K562 (cell line): Measurements from ENCODE around the gene ADSS1. TPM values are rescaled to one million over a fixed set of nuclear protein-coding genes. Genes with fewer than 3 reads are reported as not detected.

Experiments used
- ATAC-seq: fragments of 200-7000 bp; cut with Tn5 transposase; 3 replicates; pipeline ENCODE4 v1.9.1; 2020; ENCODE audit warnings: moderate library complexity
- BruUV-seq: library from RNA; stranded (reverse); fragments of 400-500 nt; replicated peaks from 2 replicates; lab custom pipeline; 2021; lab: Mats Ljungman, UMichigan
- CTCF ChIA-PET: fragments of 300-600 bp; formaldehyde crosslinking; extraction: SDS; loops from one replicate; lab custom pipeline; 2021; ENCODE audit warnings: low intra/inter-chr PET ratio; lab: Yijun Ruan, JAX
- POLR2A ChIA-PET: fragments of 300-600, 350-650 bp; sonication (Branson Sonifier 250); formaldehyde crosslinking; extraction: SDS; loops from one replicate; lab custom pipeline; 2021; ENCODE audit warnings: antibody characterized with exemption, inconsistent platforms; lab: Yijun Ruan, JAX
- DNase-seq, 4 experiments: peaks; one replicate each; pipeline versions ENCODE4 v3.0.0 to v3.0.0-alpha.2; 2011 to 2018; ENCODE audit warnings: low spot score in 3 of 4, mixed read lengths in 3 of 4; ENCODE audit errors: extremely low read depth in 1 of 4
- FAIRE-seq: peaks from 2 replicates; lab custom pipeline; 2011; peaks lifted over from hg19 to GRCh38; lab: Jason Lieb, UNC
- H2AFZ ChIP-seq: 2 replicates; pipeline ENCODE4 v1.6.0; 2011; ENCODE audit warnings: low read depth, low read length, control low read depth, inconsistent platforms
- H3K27ac ChIP-seq: fragments of 200-600 bp; 3 replicates; pipeline ENCODE4 v1.8.0; 2011; ENCODE audit warnings: low read depth, mild to moderate bottlenecking, control low read depth, inconsistent platforms, low read length, moderate library complexity, mixed read lengths; ENCODE audit errors: extremely low read depth
- H3K27me3 ChIP-seq, 2 experiments: fragments of 300-600 bp in 1 of 2; 2 replicates in 1 of 2; 3 replicates in 1 of 2; pipeline versions ENCODE4 v1.6.0 to v1.8.0; 2011; ENCODE audit warnings: inconsistent platforms in 2 of 2, low read length in 2 of 2, mild to moderate bottlenecking in 1 of 2, mixed read lengths in 1 of 2, moderate library complexity in 1 of 2; ENCODE audit not compliant: control insufficient read depth in 2 of 2, insufficient read depth in 2 of 2
- H3K36me3 ChIP-seq: fragments of 300-600 bp; 3 replicates; pipeline ENCODE4 v1.8.0; 2011; ENCODE audit warnings: mild to moderate bottlenecking, low read length, inconsistent platforms; ENCODE audit not compliant: control insufficient read depth, insufficient read depth
- H3K4me1 ChIP-seq, 2 experiments: fragments of 200-600 bp in 1 of 2; replicated peaks in 1 of 2; 2 replicates in 1 of 2; 3 replicates in 1 of 2; pipeline versions ENCODE4 v1.5.1 to v1.8.0; 2011; ENCODE audit warnings: inconsistent platforms in 2 of 2, low read length in 2 of 2, mild to moderate bottlenecking in 1 of 2, mixed read lengths in 1 of 2, moderate library complexity in 1 of 2; ENCODE audit not compliant: control insufficient read depth in 2 of 2, insufficient read depth in 2 of 2
- H3K4me2 ChIP-seq: 2 replicates; pipeline ENCODE4 v1.6.1; 2011; ENCODE audit warnings: low read length, control low read depth, inconsistent platforms, mixed read lengths; ENCODE audit not compliant: insufficient read depth
- H3K4me3 ChIP-seq: fragments of 200-600 bp; sonication (generic), shearing (Covaris generic); 2 replicates; pipeline ENCODE4 v1.5.1; 2016; ENCODE audit warnings: control low read depth, inconsistent platforms
- H3K79me2 ChIP-seq: fragments of 200-600 bp; 3 replicates; pipeline ENCODE4 v1.8.0; 2011; ENCODE audit warnings: low read length, inconsistent platforms; ENCODE audit not compliant: control insufficient read depth, insufficient read depth
- H3K9ac ChIP-seq, 2 experiments: 2 replicates each; pipeline versions ENCODE4 v1.6.0 to v1.6.1; 2011; ENCODE audit warnings: low read depth in 2 of 2, low read length in 2 of 2, control low read depth in 1 of 2, inconsistent platforms in 1 of 2, mild to moderate bottlenecking in 1 of 2, mixed read lengths in 1 of 2; ENCODE audit not compliant: insufficient read depth in 1 of 2
- H3K9me1 ChIP-seq: one replicate; pipeline ENCODE4 v1.6.0; 2011; ENCODE audit warnings: inconsistent platforms, mild to moderate bottlenecking, low read length, moderate library complexity; ENCODE audit not compliant: control insufficient read depth, insufficient read depth
- H3K9me3 ChIP-seq: replicated peaks from 2 replicates; pipeline ENCODE4 v1.5.1; 2011; ENCODE audit warnings: low read depth, low read length, inconsistent platforms; ENCODE audit not compliant: control insufficient read depth, insufficient read depth
- H4K20me1 ChIP-seq: replicated peaks from 2 replicates; pipeline ENCODE4 v1.6.1; 2011; ENCODE audit warnings: low read length, inconsistent platforms, mixed read lengths; ENCODE audit not compliant: control insufficient read depth, insufficient read depth
- CBFA2T3 ChIP-seq: fragments of 450-650 bp; IDR thresholded peaks from 2 replicates; pipeline ENCODE4 v1.6.1; 2017
- CHD4 ChIP-seq: fragments of 200-600 bp; sonication (generic); IDR thresholded peaks from 3 replicates; pipeline ENCODE4 v1.6.1; 2012; ENCODE audit warnings: low read depth, mild to moderate bottlenecking, mixed read lengths, low read length, inconsistent platforms; ENCODE audit not compliant: insufficient read depth, insufficient replicate concordance, poor library complexity, severe bottlenecking
- FOXA1 ChIP-seq: fragments of 450-650 bp; IDR thresholded peaks from 2 replicates; pipeline ENCODE4 v1.6.1; 2016; ENCODE audit warnings: mild to moderate bottlenecking, borderline replicate concordance
- FOXK2 ChIP-seq, 2 experiments: fragments of 450-650 bp; IDR thresholded peaks in 1 of 2; conservative IDR thresholded peaks in 1 of 2; 2 replicates each; pipeline ENCODE4 v1.6.1; 2016; ENCODE audit warnings: low read depth in 2 of 2, mild to moderate bottlenecking in 1 of 2
- HMG20A ChIP-seq: fragments of 450-650 bp; formaldehyde crosslinking; conservative IDR thresholded peaks from 2 replicates; pipeline ENCODE4 v1.4.0; 2020; ENCODE audit warnings: mild to moderate bottlenecking, mixed read lengths
- KHSRP ChIP-seq: fragments of 450-650 bp; IDR thresholded peaks from 2 replicates; pipeline ENCODE4 v1.6.1; 2017
- MAFK ChIP-seq: IDR thresholded peaks from 2 replicates; pipeline ENCODE4 v1.6.1; 2011; ENCODE audit warnings: low read length, improper control_type of control experiment
- MED1 ChIP-seq: sonication (generic); formaldehyde crosslinking; IDR thresholded peaks from 2 replicates; pipeline ENCODE4 v1.8.1; 2023; ENCODE audit warnings: missing genetic modification reagents, borderline replicate concordance
- POLR2A ChIP-seq: fragments of 450-650 bp; conservative IDR thresholded peaks from 2 replicates; pipeline ENCODE4 v1.6.1; 2016
- ZBED1 ChIP-seq: IDR thresholded peaks from 2 replicates; pipeline ENCODE4 v1.6.1; 2014
- ZNF3 ChIP-seq: fragments of 250-450 bp; sonication (Bioruptor Pico); IDR thresholded peaks from 2 replicates; pipeline ENCODE4 v1.5.0; 2021; ENCODE audit warnings: mild to moderate bottlenecking, moderate library complexity
- ZNF311 ChIP-seq: fragments of 250-450 bp; sonication (Bioruptor Pico); IDR thresholded peaks from 2 replicates; pipeline ENCODE4 v1.4.0; 2020; ENCODE audit warnings: mild to moderate bottlenecking, moderate library complexity
- ZNF354B ChIP-seq: fragments of 250-450 bp; sonication (Bioruptor Pico); IDR thresholded peaks from 2 replicates; pipeline ENCODE4 v1.4.0; 2020
- ZNF830 ChIP-seq: fragments of 250-450 bp; sonication (Bioruptor Pico); IDR thresholded peaks from 2 replicates; pipeline ENCODE4 v1.5.0; 2021; ENCODE audit warnings: mild to moderate bottlenecking
- WGBS: fragments of 100-300 bp; shearing (Covaris generic); methylation state at CpG from one replicate; pipeline ENCODE4 v1.1.6; 2016; ENCODE audit warnings: low coverage, mixed read lengths; ENCODE audit not compliant: insufficient coverage; ENCODE audit errors: missing lambda C conversion rate; 5-methylcytosine and 5-hydroxymethylcytosine counted together
- in situ Hi-C: fragments of 300-500 bp; cut with MboI; formaldehyde crosslinking; loops from 4 replicates; pipeline ENCODE4 v1.15.0; 2018; ENCODE audit warnings: inconsistent platforms, mixed read lengths
- intact Hi-C: fragments of 100-400 bp; cut with micrococcal nuclease; formaldehyde crosslinking; loops from 2 replicates; pipeline ENCODE4 v1.14.2; 2022
- polyA plus RNA-seq, 8 experiments: library from polyadenylated mRNA; depleted of rRNA in 4 of 8; stranded (reverse) in 5 of 8; unstranded in 3 of 8; fragments of >200 nt; fragmentation: Nextera tagmentation in 2 of 8; fragmentation: Illumina TruSeq in 1 of 8; extraction: Ambion mirVana in 2 of 8; extraction: Trizol in 1 of 8; gene quantifications; 2 replicates each; pipeline versions ENCODE4 v1.2.1 to v1.2.3, GENCODE V29; 2011 to 2014; ENCODE audit warnings: inconsistent platforms in 1 of 8, missing spikeins in 1 of 8
- total RNA-seq, 7 experiments: library from RNA; depleted of rRNA in 6 of 7; stranded (reverse); fragments of >200 nt in 6 of 7; fragmentation: Illumina TruSeq in 2 of 7; extraction: Trizol in 2 of 7; gene quantifications; 2 replicates each; pipeline versions ENCODE4 v1.2.1 to v1.2.3, GENCODE V29; 2011 to 2021; ENCODE audit warnings: low replicate concordance in 1 of 7
- TF ChIP-seq, protein P1 (sequence below): fragments of 250-450 bp; sonication (Bioruptor Pico); IDR thresholded peaks from 2 replicates; pipeline ENCODE4 v1.8.0; 2022; ENCODE audit warnings: inconsistent platforms, mild to moderate bottlenecking, moderate library complexity, borderline replicate concordance

Gene ADSS1
- total and polyA plus RNA-seq, 9 of the 15 experiments (the other 6 are each of a cell fraction or from before 2014, with no cell fraction given): 0.53 to 5.9 (median 3.9) TPM

DNA sequence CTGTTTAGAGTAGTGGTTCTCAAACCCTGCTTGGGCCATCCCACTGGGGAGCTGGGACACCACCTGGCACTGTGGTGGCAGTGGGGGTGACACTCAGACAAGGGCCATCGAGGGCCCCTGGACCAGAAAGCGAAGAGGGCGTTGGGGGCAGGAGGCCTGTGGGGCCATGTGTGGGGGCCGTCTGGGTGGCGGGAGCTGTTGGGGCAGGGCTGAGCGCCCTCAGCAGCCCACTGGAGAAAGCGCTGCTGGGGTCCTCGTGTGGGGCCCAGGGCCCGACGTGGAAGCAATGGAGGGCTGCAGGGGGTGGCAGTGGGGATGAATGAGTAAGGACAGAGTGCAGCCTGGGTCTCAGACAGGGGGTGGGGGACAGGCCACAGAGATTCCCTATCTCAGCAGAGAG lies 5.9 kb upstream of the ADSS1 start:
- POLR2A ChIA-PET: interaction anchor here (0.6 kb wide), 1 partner anchor 837 kb away, joined by 3 read pairs; no protein-coding TSS in a partner anchor

More for the DNA sequence above, 5.9 kb upstream of the ADSS1 start:
- WGBS: no CpG with 5 or more reads among the region's 10 CpGs
- in situ Hi-C loops: no loop called here
- H3K27me3 ChIP-seq: no peaks in the 10 kb centered on the region
- CTCF ChIA-PET: no interaction called here
- BruUV-seq: no TSS peak
- no peaks in the 10 kb centered on the region for H3K9me1 ChIP-seq
- H3K79me2 ChIP-seq: no peaks in the 10 kb centered on the region
- peaks cover 0 to 45% of the 10 kb centered on the region in 2 experiments; a peak in 3 of 5 replicates for H3K4me1 ChIP-seq
- peaks cover 3% of the 10 kb centered on the region; the same call in 1 of the 3 replicates for H3K36me3 ChIP-seq
- DNase-seq: no peak
- ATAC-seq: no peak
- no peak for TF ChIP-seq POLR2A
- TF ChIP-seq MAFK: no peak
- TF ChIP-seq, protein P1, sequence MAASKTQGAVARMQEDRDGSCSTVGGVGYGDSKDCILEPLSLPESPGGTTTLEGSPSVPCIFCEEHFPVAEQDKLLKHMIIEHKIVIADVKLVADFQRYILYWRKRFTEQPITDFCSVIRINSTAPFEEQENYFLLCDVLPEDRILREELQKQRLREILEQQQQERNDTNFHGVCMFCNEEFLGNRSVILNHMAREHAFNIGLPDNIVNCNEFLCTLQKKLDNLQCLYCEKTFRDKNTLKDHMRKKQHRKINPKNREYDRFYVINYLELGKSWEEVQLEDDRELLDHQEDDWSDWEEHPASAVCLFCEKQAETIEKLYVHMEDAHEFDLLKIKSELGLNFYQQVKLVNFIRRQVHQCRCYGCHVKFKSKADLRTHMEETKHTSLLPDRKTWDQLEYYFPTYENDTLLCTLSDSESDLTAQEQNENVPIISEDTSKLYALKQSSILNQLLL (CRISPR knock-in tag): no peak
- no peak for TF ChIP-seq CBFA2T3
- TF ChIP-seq MED1: no peak
- TF ChIP-seq ZNF830 (CRISPR knock-in tag): no peak
- no peak for TF ChIP-seq KHSRP
- no peak for TF ChIP-seq CHD4
- TF ChIP-seq ZBED1: no peak
- no peak for TF ChIP-seq ZNF311 (CRISPR knock-in tag)
- TF ChIP-seq HMG20A: no peak
- TF ChIP-seq FOXK2 (conservative IDR thresholded peaks at IDR 0.05 in 1 of 2, IDR thresholded peaks at IDR 0.05 in 1 of 2; ENCODE audit: low read depth in 2 of 2): no peak
- TF ChIP-seq ZNF354B (CRISPR knock-in tag): no peak
- TF ChIP-seq ZNF3 (CRISPR knock-in tag): no peak
- TF ChIP-seq FOXA1: no peak
- H2AFZ ChIP-seq: no peak overlapping the region
- intact Hi-C loops: no loop called here
- H3K27ac ChIP-seq: no peak overlapping the region
- H3K4me2 ChIP-seq: no peak overlapping the region
- H3K4me3 ChIP-seq: no peak overlapping the region
- H3K9ac ChIP-seq: peak overlapping the region in 1 of 2 experiments; percentile 17; a peak in 1 of 4 replicates
- FAIRE-seq: no peak
- peaks cover 3% of the 10 kb centered on the region; the same call in 1 of the 2 replicates for H4K20me1 ChIP-seq
- H3K9me3 ChIP-seq: no peaks in the 10 kb centered on the region
